Measurements from ENCODE around the gene ADGRA1.
"Not testable (repeated sequence)": the region's sequence is repeated elsewhere in the genome, so short reads cannot be mapped to it uniquely, and the experiment has no call there.

DNA sequence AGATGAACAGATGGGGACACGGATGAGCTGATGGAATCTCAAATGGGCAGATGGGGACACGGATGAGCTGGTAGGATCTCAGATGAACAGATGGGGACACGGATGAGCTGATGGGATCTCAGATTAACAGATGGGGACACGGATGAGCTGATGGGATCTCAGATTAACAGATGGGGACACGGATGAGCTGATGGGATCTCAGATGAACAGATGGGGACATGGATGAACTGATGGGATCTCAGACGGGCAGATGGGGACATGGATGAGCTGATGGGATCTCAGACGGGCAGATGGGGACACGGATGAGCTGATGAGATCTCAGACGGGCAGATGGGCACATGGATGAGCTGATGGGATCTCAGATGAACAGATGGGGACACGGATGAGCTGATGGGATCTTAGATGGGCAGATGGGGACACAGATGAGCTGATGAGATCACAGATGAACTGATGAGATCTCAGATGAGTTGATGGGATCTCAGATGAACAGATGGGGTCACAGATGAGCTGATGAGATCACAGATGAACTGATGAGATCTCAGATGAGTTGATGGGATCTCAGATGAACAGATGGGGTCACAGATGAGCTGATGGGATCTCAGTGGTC lies 34.1 kb upstream of the ADGRA1 start:
- TF ChIP-seq, protein P1, sequence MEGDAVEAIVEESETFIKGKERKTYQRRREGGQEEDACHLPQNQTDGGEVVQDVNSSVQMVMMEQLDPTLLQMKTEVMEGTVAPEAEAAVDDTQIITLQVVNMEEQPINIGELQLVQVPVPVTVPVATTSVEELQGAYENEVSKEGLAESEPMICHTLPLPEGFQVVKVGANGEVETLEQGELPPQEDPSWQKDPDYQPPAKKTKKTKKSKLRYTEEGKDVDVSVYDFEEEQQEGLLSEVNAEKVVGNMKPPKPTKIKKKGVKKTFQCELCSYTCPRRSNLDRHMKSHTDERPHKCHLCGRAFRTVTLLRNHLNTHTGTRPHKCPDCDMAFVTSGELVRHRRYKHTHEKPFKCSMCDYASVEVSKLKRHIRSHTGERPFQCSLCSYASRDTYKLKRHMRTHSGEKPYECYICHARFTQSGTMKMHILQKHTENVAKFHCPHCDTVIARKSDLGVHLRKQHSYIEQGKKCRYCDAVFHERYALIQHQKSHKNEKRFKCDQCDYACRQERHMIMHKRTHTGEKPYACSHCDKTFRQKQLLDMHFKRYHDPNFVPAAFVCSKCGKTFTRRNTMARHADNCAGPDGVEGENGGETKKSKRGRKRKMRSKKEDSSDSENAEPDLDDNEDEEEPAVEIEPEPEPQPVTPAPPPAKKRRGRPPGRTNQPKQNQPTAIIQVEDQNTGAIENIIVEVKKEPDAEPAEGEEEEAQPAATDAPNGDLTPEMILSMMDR (IDR thresholded peaks at IDR 0.05; ENCODE audit: borderline replicate concordance, extremely low read depth, low read length, poor library complexity, severe bottlenecking): not testable (repeated sequence)
- TF ChIP-seq EZH2 (IDR thresholded peaks at IDR 0.05; ENCODE audit: borderline replicate concordance, low read depth, low read length, severe bottlenecking): not testable (repeated sequence)

All from DND-41 (cell line).